Ureter (tissue), 1 donor: Measurements from ENCODE around the gene SPATS2L. TPM values are rescaled to one million over a fixed set of nuclear protein-coding genes. Genes with fewer than 3 reads are reported as not detected.

ENCODE experiments used
- DNase-seq: peaks from one replicate; pipeline ENCODE4 v3.0.0-alpha.2; 2020; ENCODE audit warnings: low spot score
- total RNA-seq: library from RNA; stranded (reverse); gene quantifications from one replicate; pipeline ENCODE4 v1.2.4, GENCODE V29; 2023
- donor health status: DM: yes; HTN: yes; CAD: no.

SPATS2L gene
- total RNA-seq, 1 donor from 2014 or later: 114 TPM

- DNase-seq: no peak
Measured at GRCh38 chr2:200498402-200499162, 192.1 kb downstream of the SPATS2L start.

- no peak for DNase-seq
Measured at GRCh38 chr2:200502196-200502595, 195.7 kb downstream of the SPATS2L start.

GRCh38 chr2:200506679-200507078 is 200.2 kb downstream of the SPATS2L start:
- no peak for DNase-seq

- DNase-seq: no peak
Measured at GRCh38 chr2:200507179-200507578, 200.7 kb downstream of the SPATS2L start.

- DNase-seq: no peak
Measured at GRCh38 chr2:200509235-200509611, 202.7 kb downstream of the SPATS2L start.

- peak; percentile 95 for DNase-seq
Measured at GRCh38 chr2:200509612-200510433, 203.3 kb downstream of the SPATS2L start, which contains the start of gene KCTD18. Gene KCTD18, minus strand, starts transcription at chr2:200510068. Its CDS starts 3,052 bp downstream, at chr2:200507016.

GRCh38 chr2:200515155-200515554 is 208.7 kb downstream of the SPATS2L start:
- no peak for DNase-seq

GRCh38 chr2:200523158-200523557 is 216.7 kb downstream of the SPATS2L start:
- DNase-seq: no peak

GRCh38 chr2:200523604-200524003 is 217.1 kb downstream of the SPATS2L start:
- no peak for DNase-seq

- no peak for DNase-seq
Measured at GRCh38 chr2:200525066-200525465, 218.6 kb downstream of the SPATS2L start.

- no peak for DNase-seq
Measured at GRCh38 chr2:200525551-200525881, 219.0 kb downstream of the SPATS2L start.

GRCh38 chr2:200525882-200526651 is 219.6 kb downstream of the SPATS2L start, which contains the start of gene SGO2:
Gene SGO2, plus strand, starts transcription at chr2:200526207. Its CDS starts 6,769 bp downstream, at chr2:200532976.
- DNase-seq: peak; percentile 95

- no peak for DNase-seq
Measured at GRCh38 chr2:200528228-200528627, 221.7 kb downstream of the SPATS2L start.

Other genes with a start within 250 kb of the SPATS2L start
- 13.8 TPM for gene KCTD18, start 203.4 kb downstream of the SPATS2L start, total RNA-seq
- gene SGO2, start 219.5 kb downstream of the SPATS2L start, total RNA-seq: 1.7 TPM